Jurkat, Clone E6-1 (cell line): ENCODE measurements around the gene PLD3.
"Not testable (repeated sequence)": the region's sequence is repeated elsewhere in the genome, so short reads cannot be mapped to it uniquely, and the experiment has no call there.

Experiments
- DNase-seq: peaks from one replicate; pipeline ENCODE4 v3.0.0-alpha.2; 2011; ENCODE audit warnings: low read depth, low spot score
- H3K4me3 ChIP-seq: 2 replicates; pipeline ENCODE4 v1.5.1; 2011; ENCODE audit warnings: mild to moderate bottlenecking, low read length, control low read depth, moderate library complexity

PLD3 gene

DNA sequence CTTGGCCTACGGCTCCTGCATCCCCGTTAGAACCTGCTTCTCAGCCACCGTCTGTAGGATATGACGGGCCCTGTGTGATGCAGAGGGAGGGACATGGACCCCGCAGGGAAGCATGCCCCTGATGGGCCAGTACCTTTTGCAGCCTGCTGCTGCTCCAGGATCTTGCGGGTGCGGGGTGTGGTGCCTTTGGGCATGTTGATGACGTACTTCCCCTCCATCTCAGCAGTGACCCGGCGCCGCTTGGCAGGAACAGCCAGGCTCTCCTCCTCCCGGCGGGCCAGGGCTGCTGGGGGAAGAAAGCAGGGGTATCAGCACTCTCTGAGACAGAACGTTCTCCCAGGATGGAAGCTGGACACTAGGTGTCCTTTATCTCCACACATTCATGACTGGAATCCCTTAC, 22.3 kb upstream of the PLD3 start:
- DNase-seq = no peak

GRCh38 chr19:40331052-40331451, 17.4 kb upstream of the PLD3 start:
- DNase-seq = no peak
- H3K4me3 ChIP-seq = no peak overlapping the region

More for the DNA sequence above, 22.3 kb upstream of the PLD3 start:
- no peak overlapping the region for H3K4me3 ChIP-seq

- H3K4me3 ChIP-seq = no peak overlapping the region
- DNase-seq = no peak
Measured at GRCh38 chr19:40332669-40333068, 15.8 kb upstream of the PLD3 start.

DNA sequence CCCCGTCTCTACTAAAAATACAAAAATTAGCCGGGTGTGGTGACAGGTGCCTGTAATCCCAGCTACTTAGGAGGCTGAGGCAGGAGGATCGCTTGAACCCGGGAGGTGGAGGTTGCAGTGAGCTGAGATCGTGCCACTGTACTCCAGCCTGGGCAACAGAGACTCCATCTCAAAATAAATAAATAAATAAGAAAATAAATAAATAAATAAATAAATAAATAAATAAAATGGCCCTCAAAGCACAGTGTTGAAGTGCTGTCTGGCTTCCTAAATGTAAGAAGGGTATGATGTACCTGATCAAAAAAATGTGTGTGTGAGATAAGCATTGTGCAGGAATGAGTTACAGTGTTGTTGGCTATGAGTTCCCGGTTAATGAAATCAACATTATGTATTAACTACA, 15.4 kb upstream of the PLD3 start:
- not testable (repeated sequence) for DNase-seq, H3K4me3 ChIP-seq

- DNase-seq = no peak
- no peak overlapping the region for H3K4me3 ChIP-seq
Measured at GRCh38 chr19:40335101-40335500, 13.4 kb upstream of the PLD3 start.

GRCh38 chr19:40335855-40336600, 12.5 kb upstream of the PLD3 start:
- no peak overlapping the region for H3K4me3 ChIP-seq
- DNase-seq = no peak

GRCh38 chr19:40336601-40336900, 11.9 kb upstream of the PLD3 start:
- DNase-seq = no peak
- no peak overlapping the region for H3K4me3 ChIP-seq

GRCh38 chr19:40337107-40337506, 11.4 kb upstream of the PLD3 start:
- no peak for DNase-seq
- no peak overlapping the region for H3K4me3 ChIP-seq

DNA sequence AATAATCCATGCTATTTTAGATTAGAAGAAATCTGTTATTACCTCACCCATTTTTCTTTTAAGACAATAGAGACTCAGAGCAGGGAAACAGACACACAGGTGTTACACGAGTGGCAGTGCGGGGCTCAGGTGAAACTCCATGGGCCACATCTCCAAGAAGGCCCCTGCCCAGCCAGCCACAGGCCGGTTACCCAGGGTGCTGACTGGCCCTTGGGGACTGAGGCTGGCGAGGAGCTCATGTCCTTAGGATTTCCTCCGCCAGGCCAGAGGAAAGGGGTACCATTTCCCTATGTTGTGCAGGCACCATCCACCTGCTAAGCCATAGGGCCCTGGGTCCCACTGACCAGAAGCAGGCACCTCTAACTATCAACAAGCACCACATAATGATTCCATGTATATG, 10.9 kb upstream of the PLD3 start:
- no peak for DNase-seq

DNA sequence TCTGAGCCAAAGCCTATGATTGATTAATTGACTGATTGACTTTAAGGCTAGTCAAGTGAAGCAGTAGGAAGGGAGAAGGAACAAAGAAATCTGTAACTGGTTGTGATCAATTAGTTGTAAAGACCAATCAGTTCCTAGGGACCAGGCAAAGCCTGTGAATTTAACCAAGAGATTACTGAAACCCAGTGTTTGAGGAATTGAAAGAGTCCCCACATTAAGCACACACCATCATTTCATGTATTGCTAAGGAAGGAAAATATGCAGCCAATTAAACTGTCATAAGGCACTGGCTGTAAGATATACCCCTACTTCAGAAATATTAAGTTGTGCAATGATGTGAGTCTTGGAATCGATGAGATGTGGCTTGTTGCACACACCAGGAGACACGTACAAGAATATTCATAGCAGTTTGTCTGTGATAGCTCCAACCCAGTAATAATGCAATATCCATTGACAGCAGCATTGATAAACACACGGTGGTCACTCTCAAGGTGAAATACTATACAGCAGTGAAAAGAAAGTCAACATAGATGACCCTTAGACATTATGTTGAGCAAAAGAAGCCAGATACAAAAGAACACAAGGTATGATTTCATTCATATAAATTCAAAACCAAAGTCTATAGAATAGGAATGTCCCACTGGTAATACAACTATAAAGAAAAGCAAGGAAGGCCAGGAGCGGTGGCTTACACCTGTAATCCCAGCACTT, 9.3 kb upstream of the PLD3 start:
- H3K4me3 ChIP-seq = no peak overlapping the region
- DNase-seq = no peak

More for the DNA sequence above, 10.9 kb upstream of the PLD3 start:
- no peak overlapping the region for H3K4me3 ChIP-seq

DNA sequence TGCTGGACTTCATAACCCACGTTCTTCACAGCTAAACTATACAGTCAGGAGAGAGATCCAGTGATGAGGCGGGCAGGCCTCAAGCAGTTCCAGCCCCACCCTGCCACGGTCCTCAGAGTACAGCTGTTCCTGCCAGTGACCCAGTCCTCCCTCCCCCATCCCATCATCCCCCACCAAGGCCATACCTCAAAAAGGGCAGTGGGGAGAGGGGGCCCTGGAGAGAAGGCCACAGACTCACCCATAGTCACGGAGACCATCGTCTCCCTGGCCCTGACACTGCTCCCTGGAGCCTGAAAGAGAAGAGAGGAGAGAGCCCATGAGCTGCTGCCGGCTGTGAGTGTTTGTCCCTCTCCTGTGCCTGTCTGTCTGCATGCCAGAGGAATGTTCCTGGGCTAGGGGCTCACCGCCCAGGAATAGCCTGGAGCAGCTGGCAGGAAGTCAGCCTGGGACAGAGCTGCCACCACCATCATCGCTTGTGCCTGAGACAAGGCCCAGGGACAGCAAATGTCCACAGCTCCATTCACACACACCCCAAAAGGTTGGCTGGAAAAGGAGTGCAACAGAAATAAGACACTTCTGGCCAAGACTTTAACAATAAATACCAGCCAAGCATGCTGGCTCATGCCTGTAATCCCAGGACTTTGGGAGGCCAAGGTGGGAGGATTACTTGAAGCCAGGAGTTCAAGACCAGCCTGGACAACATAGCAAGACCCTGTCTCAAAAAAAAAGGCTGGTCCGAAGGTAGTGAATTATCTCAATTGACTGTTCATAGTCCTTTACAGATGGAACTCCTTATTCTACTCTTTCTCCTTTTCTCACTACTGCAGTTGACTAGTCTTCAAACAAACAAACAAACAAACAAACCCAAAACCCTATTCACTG, 6.7 kb upstream of the PLD3 start:
- H3K4me3 ChIP-seq = no peak overlapping the region
- DNase-seq = no peak

DNA sequence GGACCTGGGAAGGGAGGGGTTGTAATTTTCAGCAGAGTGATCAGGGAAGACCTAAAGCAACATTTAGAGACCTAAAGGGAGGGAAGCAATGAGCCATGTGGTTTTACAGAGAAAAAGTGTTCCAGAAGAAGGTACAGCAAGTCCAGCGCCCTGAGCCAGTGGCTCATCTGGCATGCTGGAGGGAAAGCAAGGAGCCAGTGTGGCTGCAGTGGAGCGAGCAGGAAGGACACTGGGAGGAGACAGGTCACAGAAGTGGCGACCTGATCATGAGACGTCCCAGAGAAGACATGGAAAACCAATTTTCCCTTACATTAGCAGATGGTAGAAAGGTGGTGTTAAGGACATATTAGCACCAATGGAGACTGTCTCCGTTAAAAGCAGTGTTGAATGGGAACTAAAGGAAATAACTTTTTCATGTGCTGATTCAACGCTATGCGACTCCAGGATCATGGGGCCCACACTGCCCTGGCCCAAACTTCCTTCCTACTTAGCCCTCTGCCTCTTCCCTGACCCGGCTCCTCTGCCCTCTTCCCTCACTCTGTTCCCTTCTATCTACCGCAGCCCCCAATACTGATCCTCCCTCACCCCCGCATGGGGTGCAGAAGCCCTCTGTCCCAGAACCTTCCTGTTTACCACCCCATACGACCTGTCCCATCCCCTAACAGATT, 5.7 kb upstream of the PLD3 start:
- DNase-seq = no peak
- no peak overlapping the region for H3K4me3 ChIP-seq

DNA sequence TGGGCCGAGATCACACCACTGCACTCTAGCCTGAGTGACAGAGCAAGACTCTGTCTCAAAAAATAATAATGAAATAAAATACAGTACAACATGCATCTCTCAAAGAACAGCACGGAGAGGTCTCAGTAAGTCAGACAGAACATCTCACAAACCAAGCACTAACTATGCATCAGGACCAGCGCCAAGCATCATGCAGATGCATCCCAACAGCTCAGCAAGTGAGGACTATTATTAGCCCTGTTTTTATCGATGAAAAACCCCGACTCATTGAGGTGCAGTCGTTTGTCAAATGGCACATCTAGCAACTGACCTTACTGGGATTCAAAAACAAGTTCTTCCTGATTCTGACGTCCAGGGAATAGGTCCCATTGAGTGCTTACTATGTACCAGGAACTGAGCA, 4.1 kb upstream of the PLD3 start:
- no peak overlapping the region for H3K4me3 ChIP-seq
- no peak for DNase-seq

- H3K4me3 ChIP-seq = peak overlapping the region; percentile 94
- no peak for DNase-seq
Measured at GRCh38 chr19:40348961-40349507, 539 bp downstream of the PLD3 start.

DNA sequence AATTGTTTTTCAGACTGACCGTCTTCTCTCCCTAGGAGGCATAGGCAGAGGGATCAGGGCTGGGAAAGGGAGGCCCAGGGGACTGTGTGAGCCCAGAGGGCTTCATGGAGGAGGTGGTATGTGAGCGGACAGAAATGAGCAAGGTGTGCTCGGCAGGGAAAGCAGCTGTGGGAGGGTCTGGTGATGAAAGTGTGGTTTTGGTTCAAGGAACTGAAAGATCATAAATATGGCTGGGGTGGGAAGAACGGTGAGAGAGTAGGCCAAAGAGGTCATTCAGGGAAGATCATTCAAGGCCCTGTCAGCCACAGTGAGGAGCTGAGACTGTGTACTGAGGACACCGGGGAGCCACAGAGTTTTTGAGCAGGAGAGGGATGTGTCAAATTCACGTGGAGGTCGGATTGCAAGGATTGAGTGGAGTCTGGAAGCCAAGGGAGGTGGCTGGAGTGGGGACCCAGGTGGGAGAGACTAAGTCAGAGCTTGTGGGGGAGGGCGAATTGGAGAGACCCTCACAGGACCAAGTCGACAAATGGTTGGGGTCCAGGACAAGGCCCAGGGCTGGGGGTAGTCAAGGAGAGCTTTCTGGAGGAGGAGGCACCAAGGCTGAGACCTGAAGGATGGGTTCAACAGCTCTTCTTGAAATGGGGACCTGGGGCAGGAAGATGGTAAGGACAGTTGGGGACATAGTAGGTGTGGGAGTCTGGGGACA, 7.6 kb downstream of the PLD3 start:
- no peak overlapping the region for H3K4me3 ChIP-seq
- no peak for DNase-seq

- H3K4me3 ChIP-seq = no peak overlapping the region
- no peak for DNase-seq
Measured at GRCh38 chr19:40356681-40357595, 8.4 kb downstream of the PLD3 start.

DNA sequence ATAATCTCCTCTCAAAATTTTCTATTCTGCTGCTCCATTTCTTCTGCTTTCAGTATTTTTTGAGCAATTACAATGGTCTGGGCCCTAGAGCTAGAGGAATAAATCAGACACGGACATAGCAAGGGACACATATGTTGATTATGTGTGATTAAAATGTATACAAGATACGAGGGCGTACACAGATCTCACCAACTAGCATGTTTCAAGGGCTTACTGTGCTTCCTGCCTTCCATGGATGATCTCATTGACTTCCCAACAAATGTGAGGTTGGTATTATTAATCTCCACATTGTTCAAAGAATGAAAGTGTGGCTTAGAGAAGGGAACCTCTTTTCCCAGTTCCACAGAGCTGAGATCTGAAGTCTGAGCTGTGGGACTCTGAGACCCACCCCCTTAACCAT, 9.1 kb downstream of the PLD3 start:
- H3K4me3 ChIP-seq = no peak overlapping the region
- no peak for DNase-seq

DNA sequence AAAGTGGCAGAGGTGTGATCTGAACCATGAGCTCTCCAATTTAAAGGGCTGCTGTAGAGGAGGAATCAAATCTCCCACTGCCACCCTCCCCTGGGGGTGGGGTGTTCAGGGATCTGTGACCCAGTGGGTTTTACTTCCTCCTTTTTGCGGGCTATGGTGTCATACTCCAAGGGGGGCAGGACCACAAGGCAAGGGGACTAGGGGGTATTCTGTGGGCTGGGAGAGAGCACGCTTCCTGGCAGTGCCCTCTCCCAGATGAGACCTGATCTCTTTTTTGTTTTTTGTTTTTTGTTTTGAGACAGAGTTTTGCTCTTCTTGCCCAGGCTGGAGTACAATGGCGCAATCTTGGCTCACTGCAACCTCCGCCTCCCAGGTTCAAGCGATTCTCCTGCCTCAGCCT, 10.3 kb downstream of the PLD3 start:
- H3K4me3 ChIP-seq = no peak overlapping the region
- no peak for DNase-seq
